NK-92 (cell line): ENCODE results near the gene ELOA2.
"Not testable (repeated sequence)": the region's sequence is repeated elsewhere in the genome, so short reads cannot be mapped to it uniquely, and the experiment has no call there.

ENCODE experiments used
- DNase-seq: peaks from one replicate; lab custom pipeline; 2025; ENCODE audit not compliant: unreplicated experiment; lab: John Stamatoyannopoulos, UW

Gene ELOA2

DNA sequence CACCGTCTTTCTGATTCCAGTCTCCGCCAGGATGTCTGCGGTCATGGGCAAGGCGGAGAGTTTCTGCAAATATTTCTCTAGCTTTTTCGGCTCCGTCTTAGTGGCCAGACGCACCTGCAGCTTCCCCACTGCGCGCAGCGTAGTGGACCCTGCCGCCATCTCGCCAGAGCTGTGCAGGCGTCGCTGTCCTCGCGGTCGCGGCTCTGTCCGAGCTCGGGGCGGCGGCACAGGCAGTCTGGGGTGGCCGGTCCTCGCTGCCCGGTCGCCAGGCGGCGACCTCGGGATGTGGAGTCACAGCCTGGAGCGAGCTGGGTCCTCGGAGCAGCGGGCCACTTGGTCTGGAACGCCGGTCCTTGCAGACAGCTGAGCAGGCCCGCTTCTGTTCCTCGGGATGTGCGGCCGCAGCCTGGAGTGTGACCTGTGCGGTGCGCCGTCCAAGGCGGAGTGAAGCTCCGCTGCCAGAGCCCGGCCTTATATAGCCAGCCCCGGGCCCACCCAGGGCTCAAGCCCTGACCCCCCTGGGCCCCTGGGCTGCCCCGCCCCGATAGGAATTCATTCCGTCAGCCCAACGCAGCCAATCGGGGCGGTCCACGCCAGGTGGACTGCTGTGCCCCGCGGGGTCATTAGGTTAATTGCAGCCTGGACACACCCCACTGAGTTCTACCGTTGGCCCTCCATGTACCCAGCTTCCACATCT lies 11.5 kb downstream of the ELOA2 start:
- not testable (repeated sequence) for DNase-seq

DNA sequence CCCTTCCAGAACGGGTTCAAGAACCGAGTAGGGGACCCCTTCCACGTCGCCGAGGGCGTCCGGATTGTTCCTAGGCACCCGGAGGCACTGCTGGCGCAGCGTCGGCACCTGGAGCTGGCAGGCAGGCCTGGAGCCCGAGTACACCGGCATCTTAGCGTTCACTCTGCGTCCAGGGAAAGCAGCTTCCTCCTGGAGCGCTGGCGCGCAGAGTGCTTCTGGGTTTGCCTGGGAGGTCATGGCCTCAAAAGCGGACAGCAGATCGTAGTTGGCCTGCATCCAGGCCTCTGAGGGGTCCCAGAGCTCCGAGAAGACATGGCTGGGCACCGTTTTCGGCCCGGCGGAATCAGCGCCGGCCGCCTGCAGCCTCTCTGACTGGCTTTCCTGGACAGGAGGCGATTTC lies 12.6 kb downstream of the ELOA2 start:
- DNase-seq: not testable (repeated sequence)

DNA sequence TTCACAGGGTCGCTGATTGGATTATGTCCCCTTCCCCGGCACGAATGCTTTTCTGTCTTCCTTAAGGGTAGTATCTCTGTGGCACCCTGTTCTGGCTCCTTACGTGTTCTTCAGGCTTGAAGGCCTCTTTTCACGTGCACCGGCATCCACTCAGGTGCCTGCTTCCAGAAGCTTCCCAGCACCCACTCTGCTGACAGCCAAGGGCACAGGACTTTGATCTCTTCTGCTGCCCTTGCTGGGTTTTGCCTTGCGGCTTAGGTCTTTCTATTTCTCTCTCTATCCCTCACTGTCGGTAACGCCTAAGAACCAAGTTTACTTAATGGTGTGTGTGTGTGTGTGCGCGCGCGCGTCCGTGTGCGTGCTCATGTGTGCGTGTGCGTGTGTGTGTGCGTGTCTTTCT lies 14.7 kb downstream of the ELOA2 start:
- DNase-seq: not testable (repeated sequence)

DNA sequence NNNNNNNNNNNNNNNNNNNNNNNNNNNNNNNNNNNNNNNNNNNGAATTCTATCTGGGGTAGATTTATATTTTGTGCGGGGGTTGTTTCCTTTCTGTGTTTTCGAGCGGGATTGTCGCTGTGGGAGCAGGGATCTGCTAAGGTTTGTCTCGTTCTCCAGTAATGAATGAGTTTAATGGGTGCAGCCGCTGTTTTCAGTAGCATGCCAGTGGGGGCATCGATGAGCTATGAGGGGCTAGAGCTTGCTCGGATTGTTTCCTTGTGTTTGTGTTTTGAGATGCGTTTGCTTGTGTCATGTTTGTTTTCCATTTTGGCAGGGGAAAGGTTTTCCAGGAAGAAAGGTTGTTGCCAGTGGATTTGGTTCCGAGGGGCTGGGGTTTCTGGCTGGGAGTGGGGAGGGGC lies 15.6 kb downstream of the ELOA2 start:
- not testable (repeated sequence) for DNase-seq
